ENCODE measurements around the gene TK2. TPM values are rescaled to one million over a fixed set of nuclear protein-coding genes. Genes with fewer than 3 reads are reported as not detected.

Gene TK2
- total and polyA plus RNA-seq, 7 donors = 4.0 to 14.7 (median 10.0) TPM

DNA sequence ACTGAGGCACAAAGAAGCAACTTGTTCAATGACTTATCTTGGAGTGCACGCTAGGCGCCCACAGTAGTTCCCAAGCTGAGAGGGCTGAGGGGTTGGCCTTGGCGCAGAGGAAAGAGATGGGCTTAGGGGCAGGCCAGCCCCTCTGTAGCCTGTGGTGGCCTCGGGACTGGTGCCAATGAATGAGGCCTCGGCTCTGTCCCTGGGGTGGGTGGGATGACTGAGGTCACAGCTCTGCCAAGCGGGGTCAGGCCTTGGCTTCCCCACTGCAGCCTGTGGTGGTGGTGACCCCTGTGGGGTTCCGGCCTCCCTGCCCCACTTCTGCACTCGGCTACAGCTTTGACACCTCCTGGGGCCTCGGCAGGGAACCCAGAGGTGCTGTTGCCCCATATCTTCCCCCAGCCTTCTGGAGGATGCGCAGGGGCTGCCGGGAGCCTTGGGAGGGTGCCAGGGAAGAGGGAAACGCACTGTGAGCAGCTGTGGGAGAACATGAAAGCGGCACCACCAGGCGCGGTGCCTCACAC, 76.8 kb downstream of the TK2 start:
- Histone ChIP-seq H3K4me3 (no peak overlapping the region), H3K4me1 (no peaks in the 10 kb centered on the region), H3K36me3 (ENCODE audit: insufficient read depth in 1 of 2, low read depth in 1 of 2) (no peaks in the 10 kb centered on the region), H3K27me3 (ENCODE audit: insufficient read depth in 3 of 3, low read length in 2 of 3) (peaks cover 0 to 12% (median 0%) of the 10 kb centered on the region in 3 donors), H3K27ac (no peak overlapping the region), H3K9me3 (no peaks in the 10 kb centered on the region)
- DNase-seq (no peak), ATAC-seq (no peak)
- WGBS, 3 donors = 80 to 83% (median 81%) methylated on average over 15 of the region's 15 CpGs
- intact Hi-C loops (cut with DNase I) = loop anchor here in 1 of 2 donors (10.0 kb wide), 1 partner anchor 112 kb away; no protein-coding TSS in a partner anchor
- TF ChIP-seq, protein P1, sequence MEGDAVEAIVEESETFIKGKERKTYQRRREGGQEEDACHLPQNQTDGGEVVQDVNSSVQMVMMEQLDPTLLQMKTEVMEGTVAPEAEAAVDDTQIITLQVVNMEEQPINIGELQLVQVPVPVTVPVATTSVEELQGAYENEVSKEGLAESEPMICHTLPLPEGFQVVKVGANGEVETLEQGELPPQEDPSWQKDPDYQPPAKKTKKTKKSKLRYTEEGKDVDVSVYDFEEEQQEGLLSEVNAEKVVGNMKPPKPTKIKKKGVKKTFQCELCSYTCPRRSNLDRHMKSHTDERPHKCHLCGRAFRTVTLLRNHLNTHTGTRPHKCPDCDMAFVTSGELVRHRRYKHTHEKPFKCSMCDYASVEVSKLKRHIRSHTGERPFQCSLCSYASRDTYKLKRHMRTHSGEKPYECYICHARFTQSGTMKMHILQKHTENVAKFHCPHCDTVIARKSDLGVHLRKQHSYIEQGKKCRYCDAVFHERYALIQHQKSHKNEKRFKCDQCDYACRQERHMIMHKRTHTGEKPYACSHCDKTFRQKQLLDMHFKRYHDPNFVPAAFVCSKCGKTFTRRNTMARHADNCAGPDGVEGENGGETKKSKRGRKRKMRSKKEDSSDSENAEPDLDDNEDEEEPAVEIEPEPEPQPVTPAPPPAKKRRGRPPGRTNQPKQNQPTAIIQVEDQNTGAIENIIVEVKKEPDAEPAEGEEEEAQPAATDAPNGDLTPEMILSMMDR (IDR thresholded peaks at IDR 0.05) = no peak

DNA sequence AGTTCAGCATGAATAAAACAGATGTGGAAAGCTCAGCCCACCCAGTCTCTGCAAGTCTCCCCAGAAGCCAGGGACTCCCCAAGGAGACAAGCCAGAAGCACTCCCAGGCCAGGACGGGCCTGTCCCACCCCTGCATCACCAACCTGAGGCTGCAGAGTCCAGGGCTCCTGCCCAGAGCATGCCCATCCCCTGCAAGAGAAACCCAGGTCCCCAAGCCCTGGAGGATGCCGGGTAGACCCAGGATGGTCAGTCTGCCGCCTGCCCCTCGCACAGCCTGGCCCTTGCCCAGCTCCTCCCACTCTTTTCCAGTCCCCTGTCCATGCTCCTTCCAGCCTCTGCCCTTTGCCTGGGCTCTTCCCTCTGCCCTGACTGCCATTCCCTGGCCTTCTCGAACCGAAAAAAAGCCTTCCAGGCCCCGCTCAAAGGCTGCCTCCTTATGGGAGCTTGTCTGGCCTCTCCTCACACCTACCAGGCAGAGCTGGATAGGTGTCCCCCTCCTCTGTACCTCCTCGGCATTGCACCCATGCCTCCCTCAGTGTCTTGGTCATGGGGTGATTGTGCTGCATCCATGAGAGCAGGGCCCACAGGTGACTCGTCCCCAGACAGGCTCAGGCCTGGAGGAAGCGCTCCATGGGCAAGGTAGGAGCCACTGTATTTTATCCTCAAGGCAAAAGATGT, 78.1 kb downstream of the TK2 start:
- Histone ChIP-seq H3K27ac (no peak overlapping the region), H3K4me1 (no peaks in the 10 kb centered on the region), H3K36me3 (ENCODE audit: insufficient read depth in 1 of 2, low read depth in 1 of 2) (no peaks in the 10 kb centered on the region), H3K27me3 (ENCODE audit: insufficient read depth in 3 of 3, low read length in 2 of 3) (peaks cover 0 to 12% (median 2%) of the 10 kb centered on the region in 3 donors), H3K4me3 (no peak overlapping the region), H3K9me3 (no peaks in the 10 kb centered on the region)
- ATAC-seq (no peak), DNase-seq (no peak)
- intact Hi-C loops (cut with DNase I) = loop anchor here in 1 of 2 donors (10.0 kb wide), 1 partner anchor 113 kb away; no protein-coding TSS in a partner anchor
- TF ChIP-seq, protein P1 (IDR thresholded peaks at IDR 0.05) = no peak
- WGBS, 3 donors = 86 to 90% (median 90%) methylated on average over 10 of the region's 10 CpGs

DNA sequence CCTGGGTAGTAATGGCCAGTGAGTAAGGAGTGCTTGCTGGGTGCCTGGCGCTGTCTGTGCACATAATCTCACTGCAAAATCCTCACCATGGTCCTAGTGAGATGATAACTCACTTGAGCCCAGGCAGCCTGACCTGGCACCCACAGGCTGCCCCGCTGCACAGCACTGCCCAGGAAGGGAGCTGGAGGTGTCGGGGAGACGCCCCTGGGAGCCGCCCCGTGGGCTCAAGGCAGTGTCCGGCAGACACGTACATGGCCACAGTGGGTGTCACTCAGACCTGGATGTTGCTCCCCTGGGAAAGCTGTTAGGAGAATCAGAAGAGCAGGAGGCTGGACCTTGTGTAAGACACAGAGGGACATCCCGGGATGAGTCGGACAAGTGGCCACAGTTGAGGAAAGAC, 78.7 kb downstream of the TK2 start:
- ATAC-seq (no peak), DNase-seq (no peak)
- WGBS, 3 donors = 77 to 83% (median 80%) methylated on average over 10 of the region's 10 CpGs
- TF ChIP-seq, protein P1 (IDR thresholded peaks at IDR 0.05) = no peak
- intact Hi-C loops (cut with DNase I) = loop anchor here in 1 of 2 donors (10.0 kb wide), 1 partner anchor 114 kb away; no protein-coding TSS in a partner anchor
- no peaks in the 10 kb centered on the region for H3K36me3 ChIP-seq (ENCODE audit: insufficient read depth in 1 of 2, low read depth in 1 of 2)
- peaks cover 0 to 9% (median 2%) of the 10 kb centered on the region in 3 donors for H3K27me3 ChIP-seq (ENCODE audit: insufficient read depth in 3 of 3, low read length in 2 of 3)
- no peaks in the 10 kb centered on the region for H3K9me3 ChIP-seq
- H3K4me3 ChIP-seq = no peak overlapping the region
- H3K4me1 ChIP-seq = no peaks in the 10 kb centered on the region
- no peak overlapping the region for H3K27ac ChIP-seq

DNA sequence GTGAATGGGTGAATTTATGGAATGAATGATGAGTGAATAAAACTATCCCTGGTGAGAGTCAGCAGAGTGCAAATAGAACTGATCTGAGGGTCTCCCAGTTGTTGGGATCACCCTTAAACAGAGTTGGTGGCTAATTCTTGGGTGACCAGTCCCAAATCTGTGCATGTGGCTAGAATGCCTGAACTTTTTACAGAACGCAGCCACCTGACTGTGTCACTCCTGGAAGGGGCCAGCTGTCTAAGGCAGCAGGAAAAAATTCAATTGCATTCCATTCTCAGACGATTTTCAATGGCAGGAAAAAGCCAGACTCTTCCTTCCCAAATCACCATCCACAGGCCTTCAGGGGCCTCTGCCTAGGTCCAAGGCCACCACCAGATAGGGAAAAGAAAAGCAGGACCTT, 79.4 kb downstream of the TK2 start:
- 16 to 31% (median 26%) methylated on average over 2 of the region's 2 CpGs for WGBS, 3 donors
- H3K27ac ChIP-seq = no peak overlapping the region
- ATAC-seq = no peak
- no peak overlapping the region for H3K4me3 ChIP-seq
- DNase-seq = no peak
- peaks cover 0 to 13% (median 2%) of the 10 kb centered on the region in 3 donors for H3K27me3 ChIP-seq (ENCODE audit: insufficient read depth in 3 of 3, low read length in 2 of 3)
- intact Hi-C loops (cut with DNase I) = loop anchor here in 1 of 2 donors (10.0 kb wide), 1 partner anchor 114 kb away; no protein-coding TSS in a partner anchor
- TF ChIP-seq, protein P1 (IDR thresholded peaks at IDR 0.05) = no peak
- H3K36me3 ChIP-seq (ENCODE audit: insufficient read depth in 1 of 2, low read depth in 1 of 2) = no peaks in the 10 kb centered on the region
- no peaks in the 10 kb centered on the region for H3K9me3 ChIP-seq
- no peaks in the 10 kb centered on the region for H3K4me1 ChIP-seq
